Measurements from ENCODE around the gene ZNF98.

GRCh38 chr19:22421797-22422196, 349 bp downstream of the ZNF98 start:
- TF ChIP-seq CTCF (IDR thresholded peaks at IDR 0.05 in 8 of 11, conservative IDR thresholded peaks at IDR 0.05 in 3 of 11) = no peak
- no peak for TF ChIP-seq POLR2A (IDR thresholded peaks at IDR 0.05)
